ENCODE measurements around the gene MAPK8. TPM values are rescaled to one million over a fixed set of nuclear protein-coding genes. Genes with fewer than 3 reads are reported as not detected.
A peak's percentile ranks its signal among the peaks of the same experiment; 100 is the strongest.

The MAPK8 gene
- total RNA-seq, 1 donor from 2014 or later: 47.4 TPM

DNA sequence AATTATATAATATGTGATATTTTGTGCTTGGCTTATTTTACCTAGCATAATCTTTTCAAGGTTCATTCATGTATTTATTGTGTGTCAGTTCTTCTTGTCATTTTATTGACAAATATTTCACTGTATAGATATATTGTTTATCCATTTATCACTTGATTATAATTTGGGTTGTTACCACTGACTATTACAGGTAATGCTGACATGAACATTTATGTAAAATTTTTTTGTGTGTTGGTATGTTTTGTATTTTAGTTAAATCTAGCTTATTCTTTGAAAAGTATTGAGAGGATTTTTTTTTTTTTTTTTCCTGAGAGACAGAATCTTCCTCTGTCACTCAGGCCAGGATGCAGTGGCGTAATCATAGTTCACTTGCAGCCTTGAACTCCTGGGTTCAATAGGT lies 107.7 kb downstream of the MAPK8 start:
- Mint-ChIP-seq H3K4me1 (ENCODE audit: low read depth, unreplicated experiment) (peaks cover 9% of the 10 kb centered on the region), H3K36me3 (ENCODE audit: low read depth, unreplicated experiment) (peaks cover 8% of the 10 kb centered on the region), H3K27me3 (ENCODE audit: low read depth, unreplicated experiment) (no peaks in the 10 kb centered on the region), H3K9me3 (ENCODE audit: unreplicated experiment) (no peaks in the 10 kb centered on the region), H3K4me3 (ENCODE audit: unreplicated experiment) (no peak overlapping the region), H3K27ac (ENCODE audit: unreplicated experiment) (no peak overlapping the region)
- DNase-seq (ENCODE audit: low read depth) (no peak), FAIRE-seq (no peak)
- peaks cover 3% of the 10 kb centered on the region for H3K79me2 ChIP-seq (ENCODE audit: insufficient read depth, low read length)
- no peak overlapping the region for H2AFZ ChIP-seq (ENCODE audit: low read depth, low read length)
- H3K4me1 ChIP-seq (ENCODE audit: insufficient read depth, low read length): no peaks in the 10 kb centered on the region
- no peak overlapping the region for H3K9ac ChIP-seq (ENCODE audit: low read length)
- H3K27ac ChIP-seq (ENCODE audit: low read depth, low read length): no peak overlapping the region
- H3K27me3 ChIP-seq (ENCODE audit: insufficient read depth, low read length): no peaks in the 10 kb centered on the region
- H3K36me3 ChIP-seq (ENCODE audit: insufficient read depth, low read length): peaks cover 10% of the 10 kb centered on the region
- no peak overlapping the region for H3K4me2 ChIP-seq (ENCODE audit: low read length)
- peaks cover 15% of the 10 kb centered on the region for H4K20me1 ChIP-seq (ENCODE audit: insufficient read depth, low read length)
- no peak overlapping the region for H3K4me3 ChIP-seq (ENCODE audit: insufficient read depth, low read depth, low read length)
- no peak for TF ChIP-seq EZH2 (IDR thresholded peaks at IDR 0.05; ENCODE audit: insufficient read depth, low read length)
- TF ChIP-seq CTCF (IDR thresholded peaks at IDR 0.05; ENCODE audit: insufficient read depth, low read depth, low read length): no peak
- H3K9me3 ChIP-seq (ENCODE audit: insufficient read depth, low read depth, low read length): peaks cover 6% of the 10 kb centered on the region

DNA sequence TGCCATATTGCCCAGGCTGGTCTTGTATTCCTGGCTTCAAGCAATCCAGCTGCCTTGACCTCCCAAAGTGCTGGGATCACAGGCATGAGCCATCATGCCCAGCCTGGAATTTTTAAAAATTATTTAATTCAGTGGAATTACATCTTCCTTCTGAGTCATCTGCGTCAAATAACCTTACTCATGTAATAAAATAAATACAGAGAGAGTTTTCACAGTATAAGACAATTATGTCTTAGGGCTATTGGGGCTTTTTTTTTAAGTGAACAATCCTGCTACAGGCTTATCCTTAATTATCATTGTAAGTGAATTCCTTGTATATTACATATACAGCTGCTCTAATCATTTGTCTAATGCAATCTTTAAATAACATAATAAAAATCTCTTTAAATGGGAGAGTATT lies 108.3 kb downstream of the MAPK8 start:
- H2AFZ ChIP-seq (ENCODE audit: low read depth, low read length): no peak overlapping the region
- DNase-seq (ENCODE audit: low read depth) (peak; percentile 57), FAIRE-seq (no peak)
- peaks cover 10% of the 10 kb centered on the region for H3K36me3 ChIP-seq (ENCODE audit: insufficient read depth, low read length)
- no peak overlapping the region for H3K4me3 ChIP-seq (ENCODE audit: insufficient read depth, low read depth, low read length)
- H3K9me3 ChIP-seq (ENCODE audit: insufficient read depth, low read depth, low read length): peaks cover 6% of the 10 kb centered on the region
- Mint-ChIP-seq H3K4me3 (ENCODE audit: unreplicated experiment) (no peak overlapping the region), H3K36me3 (ENCODE audit: low read depth, unreplicated experiment) (peaks cover 8% of the 10 kb centered on the region), H3K9me3 (ENCODE audit: unreplicated experiment) (no peaks in the 10 kb centered on the region), H3K27me3 (ENCODE audit: low read depth, unreplicated experiment) (no peaks in the 10 kb centered on the region), H3K27ac (ENCODE audit: unreplicated experiment) (no peak overlapping the region), H3K4me1 (ENCODE audit: low read depth, unreplicated experiment) (peaks cover 9% of the 10 kb centered on the region)
- no peaks in the 10 kb centered on the region for H3K4me1 ChIP-seq (ENCODE audit: insufficient read depth, low read length)
- no peak overlapping the region for H3K9ac ChIP-seq (ENCODE audit: low read length)
- no peak overlapping the region for H3K4me2 ChIP-seq (ENCODE audit: low read length)
- no peaks in the 10 kb centered on the region for H3K27me3 ChIP-seq (ENCODE audit: insufficient read depth, low read length)
- peaks cover 3% of the 10 kb centered on the region for H3K79me2 ChIP-seq (ENCODE audit: insufficient read depth, low read length)
- peaks cover 15% of the 10 kb centered on the region for H4K20me1 ChIP-seq (ENCODE audit: insufficient read depth, low read length)
- no peak for TF ChIP-seq CTCF (IDR thresholded peaks at IDR 0.05; ENCODE audit: insufficient read depth, low read depth, low read length)
- no peak for TF ChIP-seq EZH2 (IDR thresholded peaks at IDR 0.05; ENCODE audit: insufficient read depth, low read length)
- H3K27ac ChIP-seq (ENCODE audit: low read depth, low read length): no peak overlapping the region

DNA sequence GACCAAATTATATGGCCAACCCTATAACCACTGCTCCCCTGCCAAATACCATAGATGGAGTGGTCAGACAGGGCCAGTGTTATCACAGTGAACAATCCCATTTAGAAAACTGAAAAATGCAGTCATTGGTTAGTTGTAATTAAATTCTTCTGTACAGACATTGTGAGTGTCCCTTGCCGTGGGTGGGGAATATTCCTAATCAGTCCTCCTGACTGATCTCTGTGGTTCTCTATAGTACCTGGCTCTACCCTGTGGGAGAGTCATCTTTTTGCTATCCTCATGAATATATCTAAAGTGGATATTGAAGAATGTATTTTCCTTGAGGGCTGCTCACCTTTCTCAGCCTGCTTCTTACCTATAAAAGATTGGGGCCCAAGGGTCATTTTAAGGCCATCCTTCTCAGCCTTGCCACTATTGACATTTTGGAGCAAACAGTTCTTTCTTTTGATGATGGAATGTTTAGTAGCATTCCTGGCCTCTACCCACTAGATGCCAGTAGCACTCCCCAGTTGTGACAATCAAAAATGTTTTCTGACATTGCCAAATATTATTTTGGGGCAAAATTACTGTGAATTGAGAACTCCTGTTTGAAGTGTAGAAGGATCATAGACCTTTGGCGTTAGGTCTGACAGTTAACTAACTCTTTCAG lies 110.2 kb downstream of the MAPK8 start:
- FAIRE-seq (no peak), DNase-seq (ENCODE audit: low read depth) (peak; percentile 42)
- H3K9me3 Mint-ChIP-seq (ENCODE audit: unreplicated experiment): no peaks in the 10 kb centered on the region
- no peak overlapping the region for H3K27ac Mint-ChIP-seq (ENCODE audit: unreplicated experiment)
- peaks cover 9% of the 10 kb centered on the region for H3K4me1 Mint-ChIP-seq (ENCODE audit: low read depth, unreplicated experiment)
- H3K79me2 ChIP-seq (ENCODE audit: insufficient read depth, low read length): peaks cover 3% of the 10 kb centered on the region
- no peaks in the 10 kb centered on the region for H3K27me3 Mint-ChIP-seq (ENCODE audit: low read depth, unreplicated experiment)
- no peak overlapping the region for H3K27ac ChIP-seq (ENCODE audit: low read depth, low read length)
- no peak overlapping the region for H3K4me3 ChIP-seq (ENCODE audit: insufficient read depth, low read depth, low read length)
- H3K36me3 Mint-ChIP-seq (ENCODE audit: low read depth, unreplicated experiment): peaks cover 8% of the 10 kb centered on the region
- H3K4me2 ChIP-seq (ENCODE audit: low read length): no peak overlapping the region
- TF ChIP-seq CTCF (IDR thresholded peaks at IDR 0.05; ENCODE audit: insufficient read depth, low read depth, low read length) (no peak), EZH2 (IDR thresholded peaks at IDR 0.05; ENCODE audit: insufficient read depth, low read length) (no peak)
- no peak overlapping the region for H3K4me3 Mint-ChIP-seq (ENCODE audit: unreplicated experiment)
- peaks cover 6% of the 10 kb centered on the region for H3K9me3 ChIP-seq (ENCODE audit: insufficient read depth, low read depth, low read length)
- H3K27me3 ChIP-seq (ENCODE audit: insufficient read depth, low read length): no peaks in the 10 kb centered on the region
- no peak overlapping the region for H3K9ac ChIP-seq (ENCODE audit: low read length)
- no peaks in the 10 kb centered on the region for H3K4me1 ChIP-seq (ENCODE audit: insufficient read depth, low read length)
- no peak overlapping the region for H2AFZ ChIP-seq (ENCODE audit: low read depth, low read length)
- H3K36me3 ChIP-seq (ENCODE audit: insufficient read depth, low read length): peaks cover 10% of the 10 kb centered on the region
- H4K20me1 ChIP-seq (ENCODE audit: insufficient read depth, low read length): peaks cover 15% of the 10 kb centered on the region
